HUDEP-2 (cell line): ENCODE results near the gene GID8.
A peak's percentile ranks its signal among the peaks of the same experiment; 100 is the strongest.

ENCODE experiments used
- DNase-seq, 76 experiments: peaks; one replicate each; lab custom pipeline; 2025; ENCODE audit not compliant: unreplicated experiment in 76 of 76; lab: John Stamatoyannopoulos, UW

Gene GID8

GRCh38 chr20:62902926-62903615 is 34.9 kb upstream of the GID8 start:
- DNase-seq = no peak

- DNase-seq = no peak
Observed at GRCh38 chr20:62905536-62906117, 32.3 kb upstream of the GID8 start.

GRCh38 chr20:62906209-62906608 is 31.7 kb upstream of the GID8 start:
- no peak for DNase-seq

GRCh38 chr20:62906647-62907375 is 31.1 kb upstream of the GID8 start:
- no peak for DNase-seq

GRCh38 chr20:62907384-62908317 is 30.3 kb upstream of the GID8 start:
- DNase-seq = no peak

- no peak for DNase-seq
Observed at GRCh38 chr20:62908971-62909791, 28.8 kb upstream of the GID8 start.

- no peak for DNase-seq
Observed at GRCh38 chr20:62910217-62910766, 27.7 kb upstream of the GID8 start.

GRCh38 chr20:62910777-62911497 is 27.0 kb upstream of the GID8 start:
- no peak for DNase-seq

GRCh38 chr20:62911701-62912280 is 26.2 kb upstream of the GID8 start:
- no peak for DNase-seq

- no peak for DNase-seq
Observed at GRCh38 chr20:62913043-62913630, 24.8 kb upstream of the GID8 start.

- DNase-seq = no peak
Observed at GRCh38 chr20:62914436-62914835, 23.5 kb upstream of the GID8 start.

- peak in 3 of 76 experiments; percentile 13 to 18 (median 15) for DNase-seq
Observed at GRCh38 chr20:62914970-62915457, 22.9 kb upstream of the GID8 start.

GRCh38 chr20:62916703-62917476 is 21.1 kb upstream of the GID8 start:
- no peak for DNase-seq

GRCh38 chr20:62917720-62918119 is 20.2 kb upstream of the GID8 start:
- no peak for DNase-seq

- no peak for DNase-seq
Observed at GRCh38 chr20:62918147-62918546, 19.8 kb upstream of the GID8 start.

- no peak for DNase-seq
Observed at GRCh38 chr20:62918831-62919230, 19.1 kb upstream of the GID8 start.

GRCh38 chr20:62920039-62920645 is 17.8 kb upstream of the GID8 start:
- DNase-seq = no peak
